Epithelial cell of proximal tubule (primary cell): Measurements from ENCODE around the gene PDE6G. TPM values are rescaled to one million over a fixed set of nuclear protein-coding genes. Genes with fewer than 3 reads are reported as not detected.

Experiments
- DNase-seq: peaks from one replicate; pipeline ENCODE4 v3.0.0-alpha.2; 2011; ENCODE audit warnings: low read depth
- H3K4me3 ChIP-seq: 2 replicates; pipeline ENCODE4 v1.5.1; 2011; ENCODE audit warnings: low read depth, mild to moderate bottlenecking, low read length
- total RNA-seq: library from RNA; depleted of rRNA; stranded (reverse); fragments of >200 nt; gene quantifications from 2 replicates; pipeline ENCODE4 v1.2.3, GENCODE V29; 2015
- TF ChIP-seq, protein P1 (sequence below): conservative IDR thresholded peaks from 2 replicates; pipeline ENCODE4 v1.5.1; 2012; ENCODE audit warnings: low read depth, mild to moderate bottlenecking, low read length

The PDE6G gene
- total RNA-seq, 1 donor from 2014 or later = 23.5 TPM

DNA sequence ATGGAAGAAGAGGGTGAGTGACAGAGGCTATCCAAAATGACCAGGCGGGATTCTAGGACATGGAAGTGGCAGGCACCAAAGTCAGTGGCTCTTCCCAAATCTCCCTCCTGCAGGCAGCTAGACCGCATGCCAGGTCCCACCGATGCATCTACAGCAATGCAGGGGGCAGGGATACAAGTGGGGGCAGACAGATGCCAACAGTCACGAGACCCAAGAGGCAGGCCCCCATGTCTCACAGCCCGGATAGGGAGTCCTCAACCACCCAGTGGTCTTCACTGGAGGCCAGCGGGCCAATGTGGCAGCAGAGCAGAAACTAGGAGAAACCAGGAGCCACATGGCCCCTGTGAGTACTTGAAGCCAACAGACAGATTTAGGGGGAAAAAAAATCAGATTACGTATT lies 39.5 kb downstream of the PDE6G start:
- TF ChIP-seq, protein P1, sequence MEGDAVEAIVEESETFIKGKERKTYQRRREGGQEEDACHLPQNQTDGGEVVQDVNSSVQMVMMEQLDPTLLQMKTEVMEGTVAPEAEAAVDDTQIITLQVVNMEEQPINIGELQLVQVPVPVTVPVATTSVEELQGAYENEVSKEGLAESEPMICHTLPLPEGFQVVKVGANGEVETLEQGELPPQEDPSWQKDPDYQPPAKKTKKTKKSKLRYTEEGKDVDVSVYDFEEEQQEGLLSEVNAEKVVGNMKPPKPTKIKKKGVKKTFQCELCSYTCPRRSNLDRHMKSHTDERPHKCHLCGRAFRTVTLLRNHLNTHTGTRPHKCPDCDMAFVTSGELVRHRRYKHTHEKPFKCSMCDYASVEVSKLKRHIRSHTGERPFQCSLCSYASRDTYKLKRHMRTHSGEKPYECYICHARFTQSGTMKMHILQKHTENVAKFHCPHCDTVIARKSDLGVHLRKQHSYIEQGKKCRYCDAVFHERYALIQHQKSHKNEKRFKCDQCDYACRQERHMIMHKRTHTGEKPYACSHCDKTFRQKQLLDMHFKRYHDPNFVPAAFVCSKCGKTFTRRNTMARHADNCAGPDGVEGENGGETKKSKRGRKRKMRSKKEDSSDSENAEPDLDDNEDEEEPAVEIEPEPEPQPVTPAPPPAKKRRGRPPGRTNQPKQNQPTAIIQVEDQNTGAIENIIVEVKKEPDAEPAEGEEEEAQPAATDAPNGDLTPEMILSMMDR = no peak
- no peak overlapping the region for H3K4me3 ChIP-seq
- DNase-seq = no peak

DNA sequence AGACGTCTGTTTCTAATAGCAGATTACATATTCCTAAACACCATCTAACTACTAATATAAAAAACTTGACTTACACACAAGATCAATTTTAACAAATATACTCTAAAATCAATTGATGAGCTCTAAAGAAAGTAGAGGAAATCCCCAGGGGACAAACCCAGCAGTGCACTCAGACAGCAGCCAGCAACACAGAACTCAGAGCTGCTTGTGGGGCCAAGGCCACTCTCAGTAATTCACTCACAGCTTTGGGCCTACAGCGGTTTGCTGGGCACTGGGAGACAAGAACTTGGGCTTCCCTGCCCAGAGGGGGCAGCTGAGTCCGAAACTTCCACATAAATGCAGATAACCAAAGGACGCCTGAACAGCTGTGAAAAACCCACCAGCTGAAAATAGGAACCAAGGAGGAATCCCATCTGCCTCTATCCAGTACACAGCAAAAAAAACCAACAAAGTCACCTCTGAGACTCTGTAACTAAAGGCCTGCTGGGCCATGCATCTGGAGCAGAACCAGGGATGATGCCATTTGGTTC lies 40.9 kb downstream of the PDE6G start:
- no peak overlapping the region for H3K4me3 ChIP-seq
- DNase-seq = no peak
- TF ChIP-seq, protein P1 = no peak

DNA sequence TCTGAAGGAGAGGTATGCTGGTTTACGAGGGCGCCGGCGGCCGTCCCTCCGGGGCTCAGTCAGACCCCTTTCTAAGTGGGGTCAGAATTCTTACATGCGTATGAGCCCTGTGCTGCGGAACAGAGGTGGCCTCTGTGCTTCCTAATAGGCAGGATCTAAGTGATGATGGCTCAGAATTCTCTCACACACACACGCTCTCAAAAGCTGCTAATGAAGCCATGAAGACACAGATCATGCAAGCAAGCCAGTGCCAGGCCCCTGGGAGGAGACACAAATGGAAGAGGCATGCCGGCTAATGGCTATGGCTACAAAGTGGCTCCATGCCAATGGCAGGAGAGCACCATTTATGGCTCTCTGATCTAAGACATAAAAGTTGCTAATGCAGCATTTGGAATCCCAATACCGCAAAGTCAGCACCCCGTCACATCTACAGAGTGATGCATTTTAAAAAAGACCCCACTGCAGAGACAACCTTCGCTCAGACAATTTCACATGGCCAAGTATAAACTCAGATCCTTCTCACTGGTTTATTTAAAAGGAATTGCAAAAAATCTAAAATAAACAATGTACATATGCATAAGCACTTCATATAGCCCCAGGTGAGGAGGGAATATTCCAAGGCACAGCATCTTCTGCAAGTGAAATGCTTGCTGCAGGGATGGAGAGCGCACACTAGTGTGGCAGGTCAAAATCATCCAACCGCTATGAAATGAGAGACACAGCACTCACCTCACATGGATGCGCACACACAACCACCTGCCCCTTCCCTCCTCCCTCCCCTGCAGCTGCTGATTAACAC lies 44.0 kb downstream of the PDE6G start:
- H3K4me3 ChIP-seq = no peak overlapping the region
- TF ChIP-seq, protein P1 = no peak
- DNase-seq = no peak

DNA sequence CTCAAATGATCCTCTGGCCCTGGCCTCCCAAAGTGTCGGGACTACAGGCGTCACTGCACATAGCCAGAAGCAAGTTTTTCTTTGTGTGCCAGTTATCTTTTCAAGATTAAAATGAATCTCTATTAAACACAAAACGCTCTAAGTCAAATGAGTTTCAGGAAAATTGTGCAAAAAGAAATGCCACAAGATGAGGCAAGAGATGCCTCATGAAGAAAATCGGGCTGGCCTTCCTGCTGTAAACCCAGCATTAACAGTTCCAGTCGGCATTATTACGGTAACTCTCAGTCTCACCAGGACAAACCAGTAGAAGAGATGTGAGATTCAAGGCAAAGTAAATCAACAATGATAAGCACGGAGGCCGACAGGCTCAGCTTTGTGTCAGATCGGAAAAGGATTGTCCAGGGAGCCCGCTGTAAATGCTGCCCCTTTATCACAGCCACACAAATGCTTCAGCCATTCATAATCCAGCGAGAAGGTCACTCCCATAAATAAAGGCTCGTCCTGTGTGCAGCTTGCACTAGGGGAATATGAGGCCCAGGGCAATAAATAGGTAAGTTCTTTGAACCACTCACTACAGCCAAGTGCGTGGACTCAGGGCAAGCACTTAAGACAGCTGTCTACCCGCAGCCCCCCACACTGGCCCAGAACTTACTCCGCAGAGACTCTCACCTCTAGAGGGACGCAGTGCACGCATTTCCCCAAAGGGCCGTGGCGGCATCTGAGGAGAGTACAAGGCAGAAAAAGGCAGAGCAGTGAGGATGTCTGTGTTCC lies 46.6 kb downstream of the PDE6G start:
- no peak for DNase-seq
- TF ChIP-seq, protein P1 = no peak
- H3K4me3 ChIP-seq = no peak overlapping the region

DNA sequence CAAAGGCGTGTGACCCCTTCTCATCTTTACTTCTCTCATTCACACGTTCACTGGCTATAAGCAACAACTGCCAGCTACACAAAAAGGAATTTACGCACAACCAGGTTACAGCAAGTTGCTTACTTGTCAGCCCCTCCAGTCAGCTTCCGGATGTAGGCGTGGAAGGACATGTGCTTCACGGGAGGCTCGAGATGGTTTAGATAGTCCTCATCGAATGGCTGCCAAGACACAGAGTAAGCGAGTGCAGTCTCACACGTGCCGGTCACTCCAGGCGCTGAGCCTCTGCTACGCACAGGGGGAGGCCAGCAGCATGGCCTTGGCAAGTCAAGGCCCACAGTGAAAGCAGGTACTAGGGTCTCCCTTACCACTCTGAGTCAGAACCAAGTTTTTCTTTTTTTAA lies 47.7 kb downstream of the PDE6G start:
- DNase-seq = no peak
- no peak overlapping the region for H3K4me3 ChIP-seq
- TF ChIP-seq, protein P1 = no peak

DNA sequence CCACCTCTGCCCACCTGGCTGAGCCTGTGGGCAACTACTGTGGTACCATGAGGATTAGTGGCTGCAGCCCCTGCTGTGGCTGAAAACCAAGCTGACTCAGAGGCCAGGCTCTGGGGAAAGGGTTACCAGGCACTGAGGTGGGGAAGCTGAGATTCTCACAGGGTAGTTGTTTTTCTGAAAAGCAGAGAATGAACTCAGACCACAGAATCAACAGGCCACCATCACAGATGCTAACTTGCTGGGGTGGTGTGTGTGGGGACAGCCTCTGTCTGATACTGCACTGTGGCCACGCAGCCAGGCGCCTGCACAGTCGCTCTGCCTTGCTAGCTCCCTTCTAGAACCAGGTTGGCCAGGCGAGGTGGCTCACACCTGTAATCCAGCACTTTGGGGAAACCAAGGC lies 48.3 kb downstream of the PDE6G start:
- H3K4me3 ChIP-seq = no peak overlapping the region
- DNase-seq = no peak
- TF ChIP-seq, protein P1 = no peak
